Cerebellar nuclear complex (tissue), 1 donor: ENCODE results near the gene DENND4A.
"Not testable (repeated sequence)": the region's sequence is repeated elsewhere in the genome, so short reads cannot be mapped to it uniquely, and the experiment has no call there.

Experiments used
- DNase-seq, 2 experiments: peaks; one replicate each; lab custom pipeline; 2025; lab: John Stamatoyannopoulos, UW

The DENND4A gene

GRCh38 chr15:65757256-65757655 is 34.8 kb downstream of the DENND4A start:
- no peak for DNase-seq

DNA sequence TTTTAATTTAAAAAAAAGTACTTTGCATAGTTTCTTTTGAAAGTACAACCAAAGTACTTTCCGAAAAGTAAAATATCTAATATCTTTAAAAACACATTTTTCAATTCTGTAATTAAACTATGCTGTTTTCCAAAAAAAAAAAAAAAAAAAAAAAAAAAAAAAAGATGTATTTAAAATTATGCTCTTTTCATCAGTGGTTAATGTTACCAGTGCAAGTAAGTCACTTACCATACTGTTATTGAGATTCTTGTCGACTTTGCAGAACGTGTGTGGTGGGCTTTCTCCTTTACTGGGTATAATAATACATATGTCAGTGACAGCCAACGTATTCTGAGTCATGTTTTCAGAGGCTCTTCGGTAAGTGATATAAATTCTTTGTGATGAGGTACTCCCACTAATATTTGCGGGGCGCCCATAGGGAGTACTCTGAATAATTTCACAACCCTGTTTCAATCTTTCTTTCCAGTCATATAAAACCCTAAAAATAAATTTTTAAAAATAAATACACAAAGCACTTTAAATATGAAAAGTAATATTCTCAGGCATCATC is 39.9 kb downstream of the DENND4A start:
- no peak for DNase-seq

- DNase-seq = no peak
Measured at GRCh38 chr15:65751431-65751830, 40.7 kb downstream of the DENND4A start.

DNA sequence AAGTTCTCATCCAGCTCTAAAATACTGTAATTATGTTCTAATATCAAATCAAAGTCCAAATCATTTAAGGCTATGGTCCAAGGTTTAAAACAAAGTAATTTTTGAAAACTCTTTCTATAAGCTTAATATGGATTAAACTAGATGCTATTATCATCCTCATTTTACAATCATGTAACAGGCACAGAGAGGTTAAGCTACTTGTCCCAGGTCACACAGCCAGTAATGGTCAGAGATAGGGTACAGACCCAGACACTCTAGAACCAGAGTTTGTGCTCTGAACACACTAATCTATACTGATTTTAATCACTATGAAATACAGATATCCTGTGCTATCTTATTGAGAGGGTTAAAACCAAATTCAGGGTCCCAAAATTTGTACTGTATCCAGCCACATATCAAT is 44.8 kb downstream of the DENND4A start:
- no peak for DNase-seq

DNA sequence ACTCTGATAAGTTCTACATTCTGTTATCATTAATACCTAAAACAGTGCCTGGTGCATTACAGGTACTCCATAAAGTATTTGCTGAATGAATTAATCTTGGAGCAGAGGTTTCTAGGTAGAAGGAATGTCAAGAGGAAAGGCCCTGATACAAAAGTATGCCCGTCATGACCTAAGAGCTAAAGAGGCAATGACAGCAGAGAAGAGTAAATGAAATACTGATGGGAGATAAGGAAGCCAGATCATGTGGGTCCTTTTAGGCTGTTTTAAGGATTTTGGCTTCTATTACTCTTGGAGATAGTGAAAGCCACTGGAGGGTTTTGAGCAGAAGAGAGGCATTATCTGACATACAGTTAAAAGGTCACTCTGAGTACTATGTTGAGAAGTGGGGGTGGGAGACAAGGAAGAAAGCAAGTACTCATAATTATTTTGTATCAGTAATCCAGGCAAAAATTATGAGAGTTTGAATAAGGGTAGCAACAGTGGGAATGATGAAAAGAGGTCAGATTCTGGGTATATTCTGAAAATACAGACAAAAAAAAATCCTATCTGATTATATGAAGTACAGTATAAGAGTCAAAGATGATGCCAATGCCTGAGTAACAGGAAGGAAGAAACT is 48.3 kb downstream of the DENND4A start:
- no peak for DNase-seq

- DNase-seq = no peak
Measured at GRCh38 chr15:65740148-65740547, 51.9 kb downstream of the DENND4A start.

GRCh38 chr15:65738649-65739048 is 53.4 kb downstream of the DENND4A start:
- DNase-seq = no peak

DNA sequence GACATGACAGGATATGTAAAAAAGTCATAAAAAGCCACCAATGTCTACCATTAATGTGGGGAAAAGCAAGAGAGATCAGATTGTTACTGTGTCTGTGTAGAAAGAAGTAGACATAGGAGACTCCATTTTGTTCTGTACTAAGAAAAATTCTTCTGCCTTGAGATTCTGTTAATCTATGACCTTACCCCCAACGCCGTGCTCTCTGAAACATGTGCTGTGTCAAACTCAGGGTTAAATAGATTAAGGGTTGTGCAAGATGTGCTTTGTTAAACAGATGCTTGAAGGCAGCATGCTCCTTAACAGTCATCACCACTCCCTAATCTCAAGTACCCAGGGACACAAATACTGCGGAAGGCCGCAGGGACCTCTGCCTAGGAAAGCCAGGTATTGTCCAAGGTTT is 58.5 kb downstream of the DENND4A start:
- DNase-seq = not testable (repeated sequence)

GRCh38 chr15:65732698-65733097 is 59.4 kb downstream of the DENND4A start:
- no peak for DNase-seq

- no peak for DNase-seq
Measured at GRCh38 chr15:65731926-65732325, 60.2 kb downstream of the DENND4A start.

- DNase-seq = no peak
Measured at GRCh38 chr15:65730549-65731172, 61.4 kb downstream of the DENND4A start.

DNA sequence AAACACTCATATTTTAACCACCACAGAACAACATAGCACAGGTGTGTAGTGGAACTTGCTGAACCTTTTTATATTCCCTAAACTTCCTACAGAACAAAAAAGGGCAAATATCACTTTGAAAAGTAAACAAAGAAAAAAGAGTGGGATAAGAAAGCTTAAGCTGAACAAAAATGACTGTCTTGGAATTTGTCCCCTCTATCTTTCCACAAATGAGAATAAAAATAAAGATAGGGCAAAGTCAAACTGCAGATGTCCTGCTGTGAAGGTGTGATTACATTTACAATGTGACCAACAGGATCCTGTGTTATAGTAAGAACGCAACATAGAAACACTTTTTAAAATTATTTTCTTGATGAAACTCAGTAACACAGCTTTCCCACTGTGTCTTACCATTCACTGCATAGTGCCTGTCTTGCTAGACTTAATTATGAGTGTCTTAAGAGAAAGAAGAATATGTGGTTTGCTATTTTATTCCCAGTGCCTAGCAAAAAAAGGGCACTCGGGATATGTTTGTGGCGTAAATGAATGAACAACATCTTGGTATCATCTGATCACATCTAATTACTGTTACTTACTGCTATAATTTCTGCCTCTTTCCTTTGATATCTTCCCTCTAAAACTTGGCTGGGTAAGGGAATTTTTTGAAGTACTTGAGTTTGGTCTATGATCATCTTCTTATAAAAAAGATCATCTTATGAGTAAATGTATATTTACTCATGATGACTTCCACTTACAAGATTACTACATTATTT is 67.5 kb downstream of the DENND4A start:
- no peak for DNase-seq

DNA sequence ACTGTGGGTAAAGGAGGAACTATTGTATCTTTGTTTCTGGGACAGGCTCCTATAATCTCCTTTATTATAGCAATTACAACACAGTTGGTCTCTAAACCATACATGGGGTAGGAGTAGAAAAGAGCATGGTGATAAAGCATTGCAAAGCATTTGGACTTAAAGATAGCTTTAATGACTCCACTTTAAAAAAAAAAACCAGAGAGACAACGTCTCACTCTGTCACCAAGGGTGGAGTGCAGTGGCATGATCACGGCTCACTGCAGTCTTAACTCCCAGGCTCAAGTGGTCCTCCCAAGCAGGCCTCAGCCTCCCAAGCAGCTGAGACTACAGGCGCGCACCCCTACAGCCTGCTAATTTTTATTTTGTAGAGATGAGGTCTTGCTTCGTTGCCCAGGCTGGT is 68.2 kb downstream of the DENND4A start:
- DNase-seq = no peak

GRCh38 chr15:65722191-65722590 is 69.9 kb downstream of the DENND4A start:
- DNase-seq = no peak

GRCh38 chr15:65712415-65712814 is 79.7 kb downstream of the DENND4A start:
- DNase-seq = no peak

DNA sequence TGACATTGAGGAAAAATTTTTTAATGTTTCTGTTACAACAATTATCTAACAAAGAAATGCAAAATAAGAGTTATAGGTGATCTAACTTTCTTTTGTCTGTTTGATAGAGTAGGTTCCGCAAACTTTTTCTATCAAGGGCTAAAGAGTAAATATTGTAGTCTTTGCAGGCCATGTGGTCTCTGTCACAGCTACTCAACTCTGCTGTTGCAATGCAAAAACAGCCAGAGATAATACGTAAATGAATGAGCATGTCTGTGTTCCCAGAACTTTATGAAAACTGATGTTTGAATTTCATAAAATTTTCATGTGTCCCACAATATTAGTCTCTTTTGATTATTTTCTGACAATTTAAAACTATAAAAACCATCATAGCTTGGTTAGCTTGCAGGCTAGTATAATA is 97.0 kb downstream of the DENND4A start:
- no peak for DNase-seq

DNA sequence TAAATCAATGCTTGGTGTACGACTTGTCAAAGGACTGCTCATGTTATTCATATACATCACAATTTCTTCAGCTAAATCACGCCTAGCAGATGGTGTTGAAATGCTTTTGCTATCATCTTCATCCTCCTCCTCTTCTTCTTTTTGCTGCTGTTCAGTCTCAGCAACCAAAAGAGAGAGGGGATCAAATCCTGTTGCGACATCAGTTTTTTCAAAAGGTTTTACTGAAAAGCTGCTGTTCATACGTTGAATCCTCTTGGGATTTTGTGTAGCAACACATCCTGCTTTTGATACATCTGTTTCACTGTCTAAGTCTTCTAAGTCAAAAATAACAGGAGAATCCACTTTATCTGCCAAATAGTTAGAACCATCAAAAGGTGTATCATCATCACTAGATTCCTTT is 101.3 kb downstream of the DENND4A start:
- DNase-seq = no peak

GRCh38 chr15:65690173-65690572 is 101.9 kb downstream of the DENND4A start:
- DNase-seq = no peak

DNA sequence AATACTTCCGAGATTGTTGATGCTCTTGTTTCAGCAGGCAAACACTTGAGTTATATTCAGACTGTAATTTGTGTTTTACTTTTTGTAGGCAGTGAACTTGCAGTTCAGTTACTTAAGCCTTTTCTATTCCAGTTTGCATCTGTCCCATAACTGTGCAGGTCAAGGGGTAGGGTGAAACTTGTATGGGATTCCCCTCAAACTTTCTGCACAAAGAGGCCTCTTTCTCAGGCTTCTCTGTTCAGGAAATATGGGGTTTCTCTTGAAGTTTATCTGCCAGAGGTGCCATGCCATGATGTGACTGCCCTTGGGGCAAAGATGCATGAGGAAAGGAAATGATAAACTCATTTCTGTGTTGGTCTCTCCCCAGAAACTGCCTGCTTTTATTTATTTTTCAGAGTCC is 103.6 kb downstream of the DENND4A start:
- DNase-seq = no peak

DNA sequence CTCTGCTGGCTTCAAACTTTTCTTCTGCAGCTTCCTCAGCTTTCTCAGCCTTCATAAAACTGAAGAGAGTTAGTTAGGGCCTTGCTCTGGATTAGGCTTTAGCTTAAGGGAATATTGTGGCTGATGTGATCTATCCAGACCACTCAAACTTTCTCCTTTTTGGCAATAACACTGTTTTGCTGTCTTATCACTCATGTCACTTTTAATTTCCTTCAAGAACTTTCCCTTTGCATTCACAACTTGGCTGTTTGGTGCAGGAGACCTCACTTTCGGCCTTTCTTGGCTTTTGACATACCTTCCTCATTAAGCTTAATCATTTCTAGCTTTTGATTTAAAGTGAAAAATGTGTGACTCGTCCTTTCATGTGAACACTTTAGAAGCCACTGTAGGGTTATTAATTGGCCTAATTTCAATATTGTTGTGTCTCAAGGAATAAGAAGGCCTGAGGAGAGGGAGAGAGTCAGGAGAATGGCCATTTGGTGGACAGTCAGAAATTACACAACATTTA is 109.6 kb downstream of the DENND4A start:
- DNase-seq = no peak

DNA sequence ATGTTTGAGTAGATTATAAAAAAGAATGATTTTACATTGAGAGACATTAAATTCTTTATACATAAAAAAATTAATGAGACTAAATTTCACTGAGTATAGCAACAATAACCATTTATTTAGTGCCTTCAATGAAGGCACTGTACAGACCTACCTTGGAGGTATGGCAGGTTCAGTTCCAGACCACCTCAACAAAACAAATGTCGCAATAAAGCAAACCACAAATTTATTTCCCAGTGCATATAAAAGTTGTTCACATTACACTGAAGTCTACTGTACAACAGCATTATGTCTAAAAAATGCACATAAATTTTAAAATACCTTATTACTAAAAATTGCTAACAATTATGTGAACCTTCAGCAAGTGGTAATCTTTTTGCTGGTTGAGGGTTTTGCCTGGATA is 111.5 kb downstream of the DENND4A start:
- no peak for DNase-seq

DNA sequence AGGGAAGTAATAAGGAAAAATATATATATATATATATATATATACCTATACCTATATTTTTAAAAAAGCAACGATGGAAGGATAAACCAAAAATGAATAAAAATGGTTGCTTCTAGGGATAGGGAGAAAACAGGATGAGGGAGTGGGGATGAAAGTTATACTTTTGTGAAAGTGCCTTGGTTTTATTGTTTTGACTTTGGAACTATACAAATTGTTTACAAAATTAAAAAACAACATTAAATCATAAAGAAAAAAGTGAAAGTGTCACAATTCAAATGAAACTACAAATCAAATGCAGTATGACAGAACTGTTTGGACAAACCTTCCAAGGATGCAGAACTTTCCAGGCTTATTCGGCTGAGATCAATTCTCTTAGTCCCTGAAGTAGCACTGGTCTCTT is 116.0 kb downstream of the DENND4A start:
- no peak for DNase-seq

DNA sequence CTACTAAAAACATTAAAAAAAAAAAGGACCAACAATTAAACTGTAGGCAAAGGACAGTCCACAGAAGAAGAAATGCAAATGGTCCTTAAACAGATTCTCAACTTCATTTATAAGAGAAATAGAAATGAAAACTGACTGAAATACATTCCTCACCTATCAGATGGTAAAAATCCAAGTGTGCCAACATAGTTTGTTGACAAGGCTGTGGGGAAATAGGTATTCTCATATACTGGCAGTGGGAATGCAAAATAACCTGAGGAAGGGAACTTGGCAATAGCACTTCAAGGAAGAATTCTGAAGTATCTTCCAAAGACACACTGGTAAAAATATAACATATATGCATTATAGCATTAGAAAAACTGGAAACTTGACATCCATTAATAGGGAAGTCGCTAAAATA is 116.5 kb downstream of the DENND4A start:
- no peak for DNase-seq
